Renal cortex interstitium (tissue), 11 donors: ENCODE measurements around the gene ADAMTS7. TPM values are rescaled to one million over a fixed set of nuclear protein-coding genes. Genes with fewer than 3 reads are reported as not detected.
"Not testable (repeated sequence)": the region's sequence is repeated elsewhere in the genome, so short reads cannot be mapped to it uniquely, and the experiment has no call there.

Source experiments
- DNase-seq, 11 donors: peaks; one replicate each; pipeline ENCODE4 v3.0.0-alpha.2; 2013; ENCODE audit warnings: low read depth in 9 of 11, low spot score in 4 of 11; ENCODE audit errors: extremely low read depth in 1 of 11
- polyA plus RNA-seq, 3 donors: library from polyadenylated mRNA; unstranded; fragments of 120-200 nt; gene quantifications; one replicate each; pipeline ENCODE4 v1.2.1, GENCODE V29; 2013; ENCODE audit not compliant: insufficient read length in 3 of 3

Gene ADAMTS7
- polyA plus RNA-seq, 3 donors: 21.2 to 35.7 (median 33.1) TPM

DNA sequence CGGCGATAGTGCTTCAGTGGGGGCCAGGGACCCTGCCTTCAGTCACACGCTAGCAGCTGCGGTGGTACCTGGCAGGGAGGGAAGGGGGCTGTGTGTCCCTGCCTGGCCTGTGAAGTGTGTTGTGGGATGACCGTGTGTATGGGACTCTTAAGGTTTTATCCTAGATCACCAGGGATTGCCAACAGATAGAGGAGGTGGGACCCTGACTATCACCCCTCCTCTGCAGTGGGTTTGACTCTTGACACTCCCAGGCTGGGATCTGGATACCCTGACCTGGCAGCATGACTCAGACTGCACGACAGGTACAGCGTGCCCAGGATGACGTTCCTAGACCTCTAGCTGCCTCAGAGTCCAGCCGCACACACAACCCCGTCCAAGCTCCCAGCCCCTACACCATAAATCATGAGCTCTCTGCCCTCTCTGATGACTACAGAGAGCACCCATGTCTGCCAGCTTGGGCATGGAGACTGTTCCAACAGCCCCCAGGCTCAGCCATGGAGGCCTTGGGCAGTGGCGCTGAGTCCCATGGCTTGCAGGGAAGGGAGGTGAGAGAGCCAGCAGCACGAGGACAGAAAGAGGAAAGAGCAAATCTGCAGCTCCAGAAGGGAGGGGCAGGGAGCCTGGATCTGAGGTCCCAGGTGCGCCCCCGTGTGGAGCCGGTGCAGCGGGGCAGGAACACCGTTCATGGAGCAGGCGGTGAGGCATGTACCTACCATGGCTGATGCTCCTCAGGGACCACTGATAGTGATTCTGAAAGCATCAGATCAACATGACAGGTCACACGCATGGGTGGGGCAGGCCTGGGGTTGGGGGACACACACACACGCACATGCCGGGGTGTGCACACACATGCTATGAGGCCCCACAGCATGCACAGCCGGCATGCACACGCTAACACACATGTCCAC, 71.0 kb downstream of the ADAMTS7 start:
- no peak for DNase-seq

DNA sequence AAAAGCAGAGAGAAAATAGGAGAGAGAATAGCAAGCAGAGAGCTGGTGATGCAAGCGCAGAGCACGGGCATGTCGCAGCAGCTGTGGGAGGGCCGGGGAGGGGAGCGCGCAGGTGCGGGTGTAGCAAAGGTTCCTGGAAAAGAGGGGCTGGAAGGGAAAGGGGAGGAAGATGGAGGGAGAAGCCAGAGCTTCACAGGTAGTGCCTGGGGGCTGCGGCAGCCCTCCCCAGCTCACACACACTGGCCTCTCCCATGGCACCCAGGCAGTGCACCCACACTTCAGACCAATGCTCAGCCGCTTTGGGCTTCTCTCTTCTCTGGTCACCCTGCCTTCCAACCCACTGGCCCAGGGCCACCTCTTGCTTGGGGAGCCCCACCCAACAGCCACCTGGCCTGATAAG, 72.1 kb downstream of the ADAMTS7 start:
- DNase-seq: no peak

DNA sequence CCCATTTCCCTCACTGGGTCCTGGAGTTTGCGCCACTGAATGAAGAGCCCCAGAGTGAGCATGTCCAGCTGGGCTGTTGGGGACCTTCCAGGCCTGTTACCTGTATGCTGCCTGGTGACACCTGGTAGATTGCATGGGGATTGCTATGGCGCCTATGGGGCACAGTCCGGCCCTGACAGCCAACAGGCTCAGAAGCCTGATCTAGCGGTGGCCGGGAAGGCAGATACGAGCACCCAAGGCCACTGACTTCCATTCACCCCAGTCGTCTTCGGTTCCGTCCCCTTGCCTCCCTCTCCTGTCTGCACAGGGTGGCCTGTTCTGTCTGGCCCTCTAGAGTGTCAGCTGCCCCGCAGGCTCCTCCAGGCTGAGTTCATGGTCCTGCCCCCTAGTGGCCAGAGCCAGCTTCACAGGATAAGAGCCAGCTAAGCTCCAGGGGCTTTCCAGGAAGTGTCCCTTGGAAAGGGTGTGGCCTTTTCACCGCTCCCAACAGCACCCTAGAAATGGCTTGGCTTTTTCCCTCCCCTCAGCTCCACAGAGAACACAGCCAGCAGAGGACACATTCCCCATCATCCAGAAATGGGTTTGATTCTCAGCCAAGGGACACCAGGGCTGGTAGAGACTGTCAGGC, 73.2 kb downstream of the ADAMTS7 start:
- peak in 1 of 11 donors; percentile 33 for DNase-seq

DNA sequence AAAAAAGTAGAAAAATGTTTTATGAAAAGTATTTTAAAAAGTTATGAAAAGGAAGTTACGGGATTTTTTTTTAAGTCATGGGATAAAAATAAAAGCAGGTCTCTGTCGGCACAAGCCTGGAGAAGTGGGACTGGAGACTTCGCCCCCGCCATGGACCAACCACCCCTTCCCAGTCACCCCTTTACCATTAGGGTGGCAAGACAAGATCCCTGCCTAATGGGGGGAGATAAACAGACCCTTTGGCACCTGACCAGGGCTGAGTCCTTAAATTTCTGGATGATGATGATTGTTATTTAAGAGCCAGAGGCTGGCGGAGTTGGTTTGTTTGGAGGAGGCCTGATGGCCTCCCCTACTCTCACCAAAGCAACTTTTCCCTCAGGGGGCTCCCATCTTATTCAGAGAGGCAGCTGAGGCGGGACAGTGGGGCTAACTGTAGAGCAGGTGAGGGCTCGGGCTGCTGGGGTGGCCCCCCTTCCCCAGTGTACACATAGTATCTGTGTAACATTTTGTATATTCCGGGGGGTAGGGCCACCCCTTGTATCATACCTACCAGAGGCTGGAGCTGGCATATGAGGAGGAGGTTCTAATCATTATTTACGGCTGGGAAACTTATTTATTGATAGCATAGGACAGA, 74.0 kb downstream of the ADAMTS7 start:
- DNase-seq: no peak

DNA sequence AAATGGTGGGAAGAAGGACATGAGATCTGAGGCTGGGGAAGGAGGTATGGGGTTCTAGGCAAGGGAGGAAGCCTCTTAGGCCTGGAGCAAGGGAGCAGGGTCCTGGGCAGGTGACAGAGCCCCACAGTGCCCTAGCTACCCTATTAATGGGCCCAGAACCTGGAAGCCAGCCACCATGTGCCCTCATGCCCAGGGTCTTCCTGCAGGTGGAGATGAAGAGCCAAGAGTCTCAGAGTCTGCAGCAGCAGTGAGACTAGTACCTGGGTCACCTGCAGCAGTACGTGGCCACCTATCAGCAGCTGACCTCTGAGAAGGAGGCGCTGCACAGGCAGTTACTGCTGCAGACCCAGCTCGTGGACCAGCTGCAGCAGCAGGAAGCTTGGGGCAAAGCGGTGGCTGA, 75.0 kb downstream of the ADAMTS7 start:
- not testable (repeated sequence) for DNase-seq

DNA sequence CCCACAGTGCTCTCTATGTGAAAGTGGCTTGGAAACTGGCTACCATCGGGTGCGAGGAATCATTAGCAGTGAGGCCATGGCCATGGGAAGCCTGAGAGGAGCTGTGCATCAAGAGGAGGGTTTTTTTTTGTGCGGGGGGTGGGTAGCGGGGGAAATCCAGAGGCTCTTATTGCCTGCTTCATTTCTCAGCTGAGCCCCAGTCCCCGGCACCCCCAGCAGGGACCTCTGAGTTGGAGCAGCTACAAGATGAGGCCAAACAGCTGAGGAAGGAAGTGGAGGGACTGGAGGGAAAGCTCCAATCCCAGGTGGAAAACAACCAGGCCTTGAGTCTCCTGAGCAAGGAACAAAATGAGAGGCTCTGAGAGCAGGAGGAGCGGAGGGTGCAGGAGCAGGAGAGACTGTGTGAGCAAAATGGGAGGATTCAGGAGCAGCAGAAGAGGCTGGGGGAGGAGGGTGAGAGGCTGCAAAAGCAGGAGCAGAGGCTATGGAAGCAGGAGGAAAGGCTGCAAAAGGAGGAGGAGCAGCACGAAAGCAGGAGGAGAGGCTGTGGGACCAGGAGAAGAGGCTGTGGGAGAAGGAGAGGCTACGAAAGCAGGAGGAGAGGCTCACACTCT, 76.7 kb downstream of the ADAMTS7 start:
- DNase-seq: no peak

DNA sequence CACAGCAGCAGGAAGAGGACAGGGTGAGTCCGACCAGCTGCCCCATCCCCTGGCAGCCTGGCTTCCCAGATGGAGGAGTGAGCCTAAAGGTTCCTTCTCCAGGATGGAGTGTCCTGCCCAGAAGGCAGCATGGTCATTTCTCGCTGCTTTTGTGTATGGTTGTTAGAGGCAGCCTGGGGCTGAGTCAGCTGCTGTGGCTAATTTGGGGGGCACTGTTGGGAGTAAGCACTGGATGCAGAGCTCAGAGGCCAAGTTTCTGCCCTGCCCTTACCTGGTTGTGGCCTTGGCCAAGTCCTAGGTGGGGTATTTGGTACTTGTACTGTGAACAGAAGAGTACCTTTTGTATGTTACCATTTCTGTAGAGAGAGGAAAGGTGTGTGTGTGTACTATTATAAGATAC, 78.6 kb downstream of the ADAMTS7 start:
- DNase-seq: no peak

DNA sequence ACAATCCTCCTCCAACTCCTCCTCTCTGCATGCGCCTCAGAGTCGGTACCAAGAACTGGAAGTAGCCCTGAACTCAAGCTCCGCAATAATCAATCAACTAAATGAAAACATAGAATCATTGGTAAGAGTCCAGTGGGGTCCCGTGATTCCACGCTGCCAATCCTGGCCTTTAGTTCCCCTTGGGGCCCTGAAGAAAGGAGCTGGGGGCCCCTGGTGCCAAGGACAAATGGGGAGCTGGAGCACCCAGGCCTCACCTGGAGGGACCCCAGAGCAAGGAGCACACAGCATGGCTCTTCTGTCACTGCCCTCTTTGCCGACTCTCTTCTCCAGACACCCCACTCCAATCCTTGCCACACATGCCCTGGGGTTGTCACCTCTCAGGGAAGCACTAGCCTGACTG, 80.3 kb downstream of the ADAMTS7 start:
- DNase-seq: no peak

DNA sequence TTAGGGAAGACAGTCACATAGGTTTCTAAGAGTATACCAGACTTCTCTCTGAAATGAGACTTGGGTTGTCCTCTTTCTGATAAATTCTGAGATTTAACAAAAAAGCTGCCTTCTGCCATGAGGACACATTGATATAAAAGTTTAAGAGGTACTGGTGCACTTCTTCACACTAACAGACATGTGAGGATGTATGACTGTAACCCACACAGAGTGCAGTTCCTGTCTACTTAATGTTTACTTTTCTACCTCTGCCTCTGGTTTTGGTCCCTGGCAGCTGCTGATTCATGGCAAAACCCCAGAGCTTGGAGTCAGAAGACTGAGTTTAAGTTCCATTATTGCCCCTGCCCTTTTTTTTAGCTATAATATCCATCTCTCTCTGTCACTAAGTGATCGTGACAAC, 82.8 kb downstream of the ADAMTS7 start:
- DNase-seq: not testable (repeated sequence)

DNA sequence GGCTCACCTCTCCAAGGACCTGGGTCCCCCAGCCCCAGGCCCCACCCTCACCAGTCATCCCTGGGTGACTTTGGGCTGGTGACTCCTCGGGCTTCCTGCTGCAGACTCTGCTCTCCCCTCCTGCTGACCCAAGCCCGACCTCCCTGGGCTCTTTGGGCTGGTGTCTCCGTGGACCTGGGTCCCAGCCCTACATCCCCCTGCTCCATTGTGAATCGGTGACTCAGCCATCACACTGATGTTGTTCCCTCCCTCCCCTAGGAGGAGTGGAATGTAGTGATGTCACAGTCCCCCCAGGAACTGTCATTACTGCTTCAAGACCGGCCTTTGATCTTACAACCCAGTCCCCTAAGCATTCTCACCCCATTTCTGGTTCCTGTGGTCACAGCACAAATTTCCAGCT, 83.7 kb downstream of the ADAMTS7 start:
- no peak for DNase-seq

DNA sequence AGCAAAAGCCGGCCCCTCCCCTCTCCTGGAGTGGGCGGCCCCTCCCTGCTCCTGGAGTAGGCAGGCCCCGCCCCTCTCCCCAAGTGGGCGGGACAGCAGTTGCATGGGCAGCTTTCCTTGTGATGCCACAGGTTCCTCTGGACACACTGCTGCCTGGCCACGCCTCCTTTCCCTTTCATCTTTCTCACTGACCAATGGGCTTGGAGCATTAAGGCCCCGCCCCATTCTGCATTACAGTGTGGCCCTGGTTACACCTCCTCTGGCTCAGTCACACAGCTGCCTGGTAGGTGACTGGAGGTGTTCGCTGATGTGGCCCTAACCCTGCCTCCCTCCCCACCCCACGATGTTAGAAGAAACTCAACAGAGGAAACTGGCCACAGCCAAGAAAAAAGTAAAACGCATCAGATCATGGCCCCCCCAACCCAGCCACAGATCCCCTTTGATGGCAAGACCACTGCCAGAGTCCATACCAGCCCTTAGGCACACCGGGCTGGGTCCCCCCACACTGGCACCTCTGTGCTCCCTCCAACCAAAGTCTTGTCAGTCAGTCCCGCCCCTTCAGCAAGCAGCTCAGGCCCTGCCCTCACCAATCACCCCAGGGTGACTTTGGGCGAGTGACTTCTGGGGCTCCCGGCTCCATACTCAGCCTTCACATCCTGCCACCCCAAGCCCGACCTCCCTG, 84.3 kb downstream of the ADAMTS7 start:
- DNase-seq: no peak

DNA sequence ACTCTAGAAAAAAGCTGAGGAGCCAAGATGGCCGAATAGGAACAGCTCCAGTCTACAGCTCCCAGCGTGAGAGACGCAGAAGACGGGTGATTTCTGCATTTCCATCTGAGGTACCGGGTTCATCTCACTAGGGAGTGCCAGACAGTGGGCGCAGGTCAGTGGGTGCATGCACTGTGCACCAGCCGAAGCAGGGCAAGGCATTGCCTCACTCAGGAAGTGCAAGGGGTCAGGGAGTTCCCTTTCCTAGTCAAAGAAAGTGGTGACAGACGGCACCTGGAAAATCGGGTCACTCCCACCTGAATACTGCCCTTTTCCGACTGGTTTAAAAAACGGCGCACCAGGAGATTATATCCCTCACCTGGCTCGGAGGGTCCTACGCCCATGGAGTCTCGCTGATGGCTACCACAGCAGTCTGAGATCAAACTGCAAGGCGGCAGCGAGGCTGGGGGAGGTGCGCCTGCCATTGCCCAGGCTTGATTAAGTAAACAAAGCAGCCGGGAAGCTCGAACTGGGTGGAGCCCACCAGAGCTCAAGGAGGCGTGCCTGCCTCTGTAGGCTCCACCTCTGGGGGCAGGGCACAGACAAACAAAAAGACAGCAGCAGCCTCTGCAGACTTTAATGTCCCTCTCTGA, 91.3 kb downstream of the ADAMTS7 start:
- DNase-seq: not testable (repeated sequence)

DNA sequence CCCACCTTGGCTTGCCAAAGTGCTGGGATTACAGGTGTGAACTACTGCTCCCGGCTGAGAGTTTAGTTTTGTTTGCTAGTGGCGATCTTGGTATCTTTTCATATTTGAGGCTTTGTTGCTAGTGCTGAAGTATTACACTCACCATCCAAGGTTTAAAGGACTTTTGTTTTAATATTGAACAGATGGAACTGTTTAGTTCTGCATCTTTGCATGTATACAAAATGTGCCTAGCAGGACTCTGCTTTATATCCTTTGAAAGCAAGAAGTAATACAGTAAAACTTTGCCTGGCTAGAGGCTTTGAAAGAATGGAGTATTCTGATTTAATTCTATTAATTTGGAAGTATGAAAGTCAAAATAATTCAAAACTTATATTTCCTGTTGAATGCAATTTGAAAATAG, 92.4 kb downstream of the ADAMTS7 start:
- no peak for DNase-seq

DNA sequence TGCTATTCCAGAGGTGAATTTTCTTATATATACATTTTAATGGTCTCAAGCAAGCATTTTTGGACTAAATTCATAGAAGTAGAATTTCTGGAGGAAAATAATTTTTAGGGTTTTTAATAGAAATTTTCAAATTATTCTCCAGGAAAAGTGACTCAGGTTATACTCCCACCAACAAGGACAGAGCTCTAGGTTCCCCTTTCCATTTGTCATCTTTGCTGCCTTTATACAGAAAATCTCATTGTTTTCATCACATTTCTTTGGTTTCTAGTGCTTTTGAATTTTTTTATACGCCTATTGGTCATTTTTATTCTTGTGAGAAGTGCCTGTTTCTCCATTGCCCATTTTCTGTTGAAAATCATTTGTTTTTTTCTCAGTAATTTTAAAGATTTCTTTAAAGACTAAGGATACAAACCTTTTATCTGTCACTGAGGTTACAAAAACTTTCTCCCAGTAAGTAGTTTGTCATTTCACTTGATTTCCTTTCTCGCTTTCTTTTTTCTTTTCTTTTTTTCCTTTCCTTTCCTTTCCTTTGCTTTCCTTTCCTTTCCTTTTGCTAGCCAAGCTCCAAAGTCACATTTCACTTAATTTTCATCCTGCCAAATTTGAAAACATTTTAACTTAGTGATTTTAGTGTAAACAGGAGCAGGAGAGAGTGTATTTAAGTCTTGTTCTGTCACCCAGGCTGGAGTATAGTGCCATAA, 93.2 kb downstream of the ADAMTS7 start:
- no peak for DNase-seq

DNA sequence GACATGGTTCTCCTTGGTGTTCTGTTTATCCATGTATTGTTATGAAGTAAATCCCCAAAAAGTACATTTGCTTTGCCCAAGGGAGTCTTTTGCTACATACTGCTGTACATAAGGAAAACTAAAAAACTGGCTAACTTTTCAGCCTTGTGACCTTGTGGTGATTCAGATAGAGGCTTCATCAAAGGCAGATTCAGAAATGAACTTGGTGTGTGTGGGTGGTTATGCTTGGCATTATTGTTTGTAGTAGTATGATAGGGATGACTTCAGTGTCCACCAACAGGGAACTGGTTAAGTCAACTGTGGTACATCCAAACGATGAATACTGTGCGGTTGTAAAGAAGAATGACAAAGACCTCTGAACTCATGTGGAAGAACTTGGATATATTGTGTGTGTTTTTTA, 94.6 kb downstream of the ADAMTS7 start:
- DNase-seq: no peak

DNA sequence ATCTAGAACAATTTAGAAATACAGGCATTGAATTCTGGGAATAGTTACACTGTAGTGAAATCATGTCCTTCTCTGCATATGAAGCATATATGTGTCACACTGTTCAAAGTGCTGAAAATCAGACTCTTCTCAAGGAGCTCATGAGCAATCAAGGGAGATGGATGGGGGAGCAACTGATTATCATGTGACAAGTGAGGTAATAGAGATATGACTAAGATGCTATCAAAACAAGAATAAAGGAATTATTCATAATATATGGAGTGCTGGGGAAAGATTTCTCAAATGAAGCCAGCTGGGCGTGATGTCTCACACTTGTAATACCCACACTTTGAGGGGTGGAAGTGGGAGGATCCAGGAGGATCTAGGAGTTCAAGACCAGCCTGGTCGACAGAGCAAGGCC, 95.3 kb downstream of the ADAMTS7 start:
- no peak for DNase-seq

DNA sequence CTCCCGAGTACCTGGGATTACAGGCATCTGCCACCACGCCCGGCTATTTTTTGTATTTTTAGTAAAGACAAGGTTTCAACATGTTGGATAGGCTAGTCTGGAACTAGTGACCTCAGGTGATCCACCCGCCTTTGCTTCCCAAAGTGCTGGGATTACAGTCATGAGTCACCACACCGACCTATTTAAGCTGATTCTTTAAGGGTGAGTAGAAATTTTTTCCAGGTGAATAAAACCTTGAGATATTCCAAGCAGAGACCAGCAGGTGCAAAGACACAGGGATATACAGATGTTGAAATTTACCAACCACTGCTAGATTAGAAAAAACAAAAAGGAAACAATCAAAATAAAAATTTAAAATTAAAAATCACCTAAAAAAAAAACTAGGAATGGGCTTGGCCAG, 95.8 kb downstream of the ADAMTS7 start:
- DNase-seq: no peak

DNA sequence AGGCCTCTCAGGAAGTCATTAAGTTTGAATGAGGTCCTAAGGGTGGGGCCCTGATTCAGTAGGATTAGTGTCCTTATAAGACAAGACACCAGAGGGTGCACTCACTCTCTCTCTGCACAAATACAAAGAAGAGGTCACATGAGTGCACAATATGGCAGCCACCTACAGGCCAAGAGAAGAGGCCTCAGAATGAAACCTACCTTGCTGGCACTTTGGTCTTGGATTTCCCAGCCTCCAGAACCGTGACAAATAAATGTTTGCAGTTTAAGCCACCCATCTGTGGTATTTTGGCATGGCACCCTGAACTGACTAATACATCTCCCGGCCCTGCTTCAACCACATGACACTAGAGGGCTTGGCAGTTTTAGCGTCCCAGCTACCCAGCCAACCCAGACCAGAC, 96.4 kb downstream of the ADAMTS7 start:
- DNase-seq: no peak
